Neural progenitor cell (in vitro differentiated cells): ENCODE data around the gene FARP2.

Experiments
- EZH2 ChIP-seq: fragments of 200-600 bp; sonication (generic); IDR thresholded peaks from 2 replicates; pipeline ENCODE4 v1.6.1; 2017; ENCODE audit warnings: antibody characterized with exemption, mild to moderate bottlenecking, moderate library complexity
- EZH2phosphoT487 ChIP-seq: fragments of 200-600 bp; sonication (generic); IDR thresholded peaks from 2 replicates; pipeline ENCODE4 v1.6.1; 2017; ENCODE audit warnings: antibody characterized with exemption
- TF ChIP-seq, protein P1 (sequence below): fragments of 200-600 bp; sonication (generic); IDR thresholded peaks from 2 replicates; pipeline ENCODE4 v1.5.1; 2017; ENCODE audit warnings: antibody characterized with exemption, mild to moderate bottlenecking

DNA sequence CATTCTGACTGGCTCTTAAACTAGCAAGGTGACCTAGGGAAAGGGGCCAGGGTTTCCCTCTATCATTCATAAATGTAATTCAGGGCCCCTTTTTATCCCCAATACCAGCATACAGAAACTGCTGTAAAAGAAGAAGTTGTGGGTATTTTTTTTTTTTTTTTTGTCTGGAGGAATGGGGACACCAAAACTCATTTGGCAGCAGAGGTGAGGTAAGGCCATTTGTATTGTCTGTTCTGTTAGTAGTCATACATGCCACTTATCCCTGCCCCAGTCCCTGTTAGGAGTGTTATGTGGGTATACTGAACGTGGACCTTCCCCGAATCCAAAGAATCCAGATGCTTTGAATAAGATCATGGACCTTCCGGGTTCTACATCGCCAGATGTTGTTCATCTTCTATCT, 38.7 kb upstream of the FARP2 start:
- TF ChIP-seq, protein P1, sequence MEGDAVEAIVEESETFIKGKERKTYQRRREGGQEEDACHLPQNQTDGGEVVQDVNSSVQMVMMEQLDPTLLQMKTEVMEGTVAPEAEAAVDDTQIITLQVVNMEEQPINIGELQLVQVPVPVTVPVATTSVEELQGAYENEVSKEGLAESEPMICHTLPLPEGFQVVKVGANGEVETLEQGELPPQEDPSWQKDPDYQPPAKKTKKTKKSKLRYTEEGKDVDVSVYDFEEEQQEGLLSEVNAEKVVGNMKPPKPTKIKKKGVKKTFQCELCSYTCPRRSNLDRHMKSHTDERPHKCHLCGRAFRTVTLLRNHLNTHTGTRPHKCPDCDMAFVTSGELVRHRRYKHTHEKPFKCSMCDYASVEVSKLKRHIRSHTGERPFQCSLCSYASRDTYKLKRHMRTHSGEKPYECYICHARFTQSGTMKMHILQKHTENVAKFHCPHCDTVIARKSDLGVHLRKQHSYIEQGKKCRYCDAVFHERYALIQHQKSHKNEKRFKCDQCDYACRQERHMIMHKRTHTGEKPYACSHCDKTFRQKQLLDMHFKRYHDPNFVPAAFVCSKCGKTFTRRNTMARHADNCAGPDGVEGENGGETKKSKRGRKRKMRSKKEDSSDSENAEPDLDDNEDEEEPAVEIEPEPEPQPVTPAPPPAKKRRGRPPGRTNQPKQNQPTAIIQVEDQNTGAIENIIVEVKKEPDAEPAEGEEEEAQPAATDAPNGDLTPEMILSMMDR, result no peak
- no peak for TF ChIP-seq EZH2
- no peak for TF ChIP-seq EZH2phosphoT487
